Measurements from ENCODE around the gene INMT. TPM values are rescaled to one million over a fixed set of nuclear protein-coding genes. Genes with fewer than 3 reads are reported as not detected.
A peak's percentile ranks its signal among the peaks of the same experiment; 100 is the strongest.

INMT gene
- total RNA-seq, 2 experiments from 2014 or later, result 0.24 TPM; not detected in 1

- no peaks in the 10 kb centered on the region for H3K9me3 Mint-ChIP-seq
- H3K27me3 Mint-ChIP-seq (ENCODE audit: low read depth), result no peaks in the 10 kb centered on the region
- no peak overlapping the region for H3K27ac Mint-ChIP-seq
- peaks cover 29% of the 10 kb centered on the region for H3K4me1 Mint-ChIP-seq (ENCODE audit: low read depth)
- H3K36me3 Mint-ChIP-seq (ENCODE audit: low read depth), result no peaks in the 10 kb centered on the region
- no peak overlapping the region for H3K4me3 Mint-ChIP-seq
- intact Hi-C loops (cut with micrococcal nuclease), result loop anchor here (1.0 kb wide), 2 partner anchors 38 to 192 kb away; no protein-coding TSS in a partner anchor
- CTCF ChIA-PET, result interaction anchor here (0.6 to 6.2 kb wide), 42 partner anchors 9 to 576 kb away, joined by 3 to 81 read pairs (median 5); partner anchors contain the start of gene CRHR2
- DNase-seq, result peak; percentile 85
Measured at GRCh38 chr7:30740417-30741181, 11.3 kb upstream of the INMT start.

GRCh38 chr7:30741289-30741688, 10.6 kb upstream of the INMT start:
- Mint-ChIP-seq H3K4me3 (no peak overlapping the region), H3K27ac (no peak overlapping the region), H3K27me3 (ENCODE audit: low read depth) (no peaks in the 10 kb centered on the region), H3K36me3 (ENCODE audit: low read depth) (no peaks in the 10 kb centered on the region), H3K4me1 (ENCODE audit: low read depth) (peaks cover 29% of the 10 kb centered on the region), H3K9me3 (no peaks in the 10 kb centered on the region)
- intact Hi-C loops (cut with micrococcal nuclease), result no loop called here
- DNase-seq, result no peak
- CTCF ChIA-PET, result interaction anchor here (0.9 to 6.2 kb wide), 18 partner anchors 8 to 242 kb away, joined by 3 to 81 read pairs (median 10); partner anchors contain the start of gene CRHR2

- H3K36me3 Mint-ChIP-seq (ENCODE audit: low read depth), result no peaks in the 10 kb centered on the region
- H3K4me3 Mint-ChIP-seq, result no peak overlapping the region
- H3K4me1 Mint-ChIP-seq (ENCODE audit: low read depth), result peaks cover 15% of the 10 kb centered on the region
- no peaks in the 10 kb centered on the region for H3K27me3 Mint-ChIP-seq (ENCODE audit: low read depth)
- intact Hi-C loops (cut with micrococcal nuclease), result loop anchor here (1.0 kb wide), 1 partner anchor 231 kb away; no protein-coding TSS in a partner anchor
- no peaks in the 10 kb centered on the region for H3K9me3 Mint-ChIP-seq
- peak; percentile 25 for DNase-seq
- H3K27ac Mint-ChIP-seq, result no peak overlapping the region
- CTCF ChIA-PET, result interaction anchor here (6.2 kb wide), 1 partner anchor 61 kb away, joined by 67 read pairs; the partner anchor contains the start of gene CRHR2
Measured at GRCh38 chr7:30743371-30744074, 8.4 kb upstream of the INMT start.

- no peaks in the 10 kb centered on the region for H3K9me3 Mint-ChIP-seq
- H3K27ac Mint-ChIP-seq, result no peak overlapping the region
- H3K4me1 Mint-ChIP-seq (ENCODE audit: low read depth), result peaks cover 10% of the 10 kb centered on the region
- no peaks in the 10 kb centered on the region for H3K27me3 Mint-ChIP-seq (ENCODE audit: low read depth)
- no peak for DNase-seq
- no peak overlapping the region for H3K4me3 Mint-ChIP-seq
- no peaks in the 10 kb centered on the region for H3K36me3 Mint-ChIP-seq (ENCODE audit: low read depth)
- CTCF ChIA-PET, result no interaction called here
- intact Hi-C loops (cut with micrococcal nuclease), result no loop called here
Measured at GRCh38 chr7:30744075-30744417, 7.9 kb upstream of the INMT start.

DNA sequence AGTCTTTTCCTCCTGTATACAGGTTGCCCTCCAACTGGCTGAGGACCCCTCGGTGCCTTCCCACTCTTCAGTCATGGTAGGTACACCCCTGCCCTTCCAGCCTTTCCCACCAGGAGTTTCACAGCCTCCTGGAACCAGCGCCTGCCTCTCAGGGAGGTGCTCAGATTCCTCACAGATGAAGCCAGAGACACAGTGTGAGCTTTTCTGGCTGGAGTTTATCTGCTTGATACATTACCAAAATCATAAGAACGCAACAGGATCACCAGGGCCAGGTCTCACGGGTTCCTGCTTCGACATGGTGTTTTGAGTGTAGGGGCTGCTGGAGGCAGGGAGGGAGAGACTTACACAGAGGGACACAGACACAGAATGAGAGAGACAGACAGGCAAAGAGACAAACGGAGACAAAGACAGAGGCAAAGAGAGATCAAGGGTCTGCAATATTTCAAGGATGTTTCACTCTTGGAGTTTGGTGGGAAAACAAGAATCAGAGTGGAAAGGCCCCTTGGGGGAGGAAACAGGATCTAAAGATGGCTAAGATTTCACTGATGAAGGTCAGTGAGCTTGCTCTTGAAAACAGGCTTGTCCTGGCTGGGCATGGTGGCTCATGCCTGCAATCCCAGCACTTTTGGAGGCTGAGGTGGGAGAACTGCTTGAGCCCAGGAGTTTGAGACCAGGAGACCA, 6.5 kb upstream of the INMT start:
- no peak for DNase-seq
- no peaks in the 10 kb centered on the region for H3K36me3 Mint-ChIP-seq (ENCODE audit: low read depth)
- H3K9me3 Mint-ChIP-seq, result peaks cover 3% of the 10 kb centered on the region
- peaks cover 2% of the 10 kb centered on the region for H3K4me1 Mint-ChIP-seq (ENCODE audit: low read depth)
- H3K27ac Mint-ChIP-seq, result no peak overlapping the region
- intact Hi-C loops (cut with micrococcal nuclease), result no loop called here
- H3K4me3 Mint-ChIP-seq, result no peak overlapping the region
- CTCF ChIA-PET, result interaction anchor here (0.7 to 1.5 kb wide), 2 partner anchors 16 to 18 kb away, joined by 3 read pairs; no protein-coding TSS in a partner anchor
- H3K27me3 Mint-ChIP-seq (ENCODE audit: low read depth), result no peaks in the 10 kb centered on the region

- CTCF ChIA-PET, result interaction anchor here (2.9 kb wide), 1 partner anchor 10 kb away, joined by 15 read pairs; no protein-coding TSS in a partner anchor
- intact Hi-C loops (cut with micrococcal nuclease), result no loop called here
- Mint-ChIP-seq H3K27ac (no peak overlapping the region), H3K27me3 (ENCODE audit: low read depth) (no peaks in the 10 kb centered on the region), H3K4me1 (ENCODE audit: low read depth) (no peaks in the 10 kb centered on the region), H3K9me3 (peaks cover 3% of the 10 kb centered on the region), H3K4me3 (no peak overlapping the region), H3K36me3 (ENCODE audit: low read depth) (no peaks in the 10 kb centered on the region)
- no peak for DNase-seq
Measured at GRCh38 chr7:30750010-30750409, 1.9 kb upstream of the INMT start.

DNA sequence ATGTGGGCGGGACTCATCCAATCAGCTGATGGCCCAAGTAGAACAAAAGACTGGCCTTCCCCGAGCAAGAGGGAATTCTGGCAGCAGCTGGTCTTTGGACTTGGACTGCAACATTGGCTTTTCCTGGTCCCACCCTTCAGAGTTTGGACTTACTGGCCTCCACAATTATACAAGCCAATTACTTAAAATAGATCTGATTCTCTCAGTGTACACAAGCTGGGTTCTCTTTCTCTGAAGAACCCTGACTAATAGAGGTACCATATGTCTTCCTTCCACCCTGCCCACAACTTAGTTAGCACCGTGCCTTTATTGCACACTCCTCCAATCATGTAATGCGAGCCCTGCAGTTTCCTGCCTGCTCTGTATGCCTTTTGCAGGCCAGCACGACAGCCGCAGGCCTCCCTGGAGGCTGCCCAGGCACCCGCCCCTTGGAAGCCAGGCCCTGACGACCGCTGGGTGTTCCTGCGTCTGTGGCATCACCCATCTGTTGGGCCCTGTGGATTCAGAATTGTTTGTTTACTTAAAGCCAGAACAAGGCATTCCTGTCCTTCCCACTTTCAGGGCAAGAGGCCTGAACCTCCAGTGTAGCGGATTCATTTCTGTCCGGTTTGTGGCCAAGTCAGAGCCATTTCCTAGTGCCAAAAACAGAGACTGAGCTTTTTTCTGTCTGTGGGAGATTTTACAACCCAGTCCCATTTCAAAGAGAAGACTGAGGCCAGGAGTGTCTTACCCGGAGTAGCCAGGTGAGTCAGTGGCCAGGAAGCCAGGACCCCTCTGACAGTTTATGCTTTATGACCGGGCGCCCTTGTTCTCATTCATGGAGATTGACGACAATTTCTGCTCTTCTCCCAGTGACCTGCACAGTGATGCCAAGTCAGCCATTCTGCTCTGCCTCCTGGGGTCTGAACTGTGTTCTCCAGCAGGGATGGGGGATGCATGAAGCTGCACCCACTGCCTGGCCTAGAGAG, 968 bp upstream of the INMT start:
- Mint-ChIP-seq H3K9me3 (peaks cover 3% of the 10 kb centered on the region), H3K27ac (no peak overlapping the region), H3K4me1 (ENCODE audit: low read depth) (no peaks in the 10 kb centered on the region), H3K27me3 (ENCODE audit: low read depth) (no peaks in the 10 kb centered on the region), H3K4me3 (no peak overlapping the region), H3K36me3 (ENCODE audit: low read depth) (no peaks in the 10 kb centered on the region)
- no peak for DNase-seq
- intact Hi-C loops (cut with micrococcal nuclease), result no loop called here
- CTCF ChIA-PET, result interaction anchor here (0.5 to 2.9 kb wide), 2 partner anchors 11 to 32 kb away, joined by 3 to 15 read pairs; no protein-coding TSS in a partner anchor

DNA sequence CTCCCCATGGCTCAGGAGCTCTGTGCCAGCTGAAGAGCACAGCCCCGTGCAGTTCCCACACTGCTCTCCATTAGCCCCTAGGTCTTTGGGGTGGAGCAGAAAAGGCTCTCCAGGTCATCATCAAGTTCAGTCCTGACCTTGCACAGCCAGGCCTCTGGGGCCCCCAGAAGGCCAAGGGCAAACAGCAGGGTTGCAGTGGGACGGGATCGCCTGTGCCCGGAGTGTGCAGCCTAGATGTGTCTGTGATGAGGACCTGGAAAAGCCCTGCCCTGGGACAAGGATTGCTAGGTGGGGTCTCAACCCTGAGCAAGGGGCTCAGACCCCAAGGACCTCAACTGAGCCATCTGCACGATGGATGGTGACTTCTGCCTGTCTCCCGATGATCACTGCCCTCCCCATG, 549 bp downstream of the INMT start:
- intact Hi-C loops (cut with micrococcal nuclease), result no loop called here

GRCh38 chr7:30752979-30753378, 1.0 kb downstream of the INMT start:
- H3K36me3 Mint-ChIP-seq (ENCODE audit: low read depth), result no peaks in the 10 kb centered on the region
- CTCF ChIA-PET, result no interaction called here

More for the DNA sequence above, 549 bp downstream of the INMT start:
- no peak for DNase-seq
- Mint-ChIP-seq H3K4me1 (ENCODE audit: low read depth) (no peaks in the 10 kb centered on the region), H3K9me3 (peaks cover 3% of the 10 kb centered on the region), H3K27me3 (ENCODE audit: low read depth) (no peaks in the 10 kb centered on the region), H3K4me3 (no peak overlapping the region), H3K27ac (no peak overlapping the region), H3K36me3 (ENCODE audit: low read depth) (no peaks in the 10 kb centered on the region)
- CTCF ChIA-PET, result no interaction called here

GRCh38 chr7:30754315-30754877, 2.5 kb downstream of the INMT start:
- Mint-ChIP-seq H3K4me3 (no peak overlapping the region), H3K27ac (no peak overlapping the region), H3K9me3 (peaks cover 3% of the 10 kb centered on the region), H3K36me3 (ENCODE audit: low read depth) (no peaks in the 10 kb centered on the region), H3K27me3 (ENCODE audit: low read depth) (peaks cover 3% of the 10 kb centered on the region), H3K4me1 (ENCODE audit: low read depth) (no peaks in the 10 kb centered on the region)
- DNase-seq, result no peak
- CTCF ChIA-PET, result no interaction called here
- intact Hi-C loops (cut with micrococcal nuclease), result no loop called here

More at GRCh38 chr7:30752979-30753378, 1.0 kb downstream of the INMT start:
- DNase-seq, result no peak
- peaks cover 3% of the 10 kb centered on the region for H3K9me3 Mint-ChIP-seq
- H3K27ac Mint-ChIP-seq, result no peak overlapping the region
- intact Hi-C loops (cut with micrococcal nuclease), result no loop called here
- no peaks in the 10 kb centered on the region for H3K4me1 Mint-ChIP-seq (ENCODE audit: low read depth)
- peaks cover 2% of the 10 kb centered on the region for H3K27me3 Mint-ChIP-seq (ENCODE audit: low read depth)
- no peak overlapping the region for H3K4me3 Mint-ChIP-seq

DNA sequence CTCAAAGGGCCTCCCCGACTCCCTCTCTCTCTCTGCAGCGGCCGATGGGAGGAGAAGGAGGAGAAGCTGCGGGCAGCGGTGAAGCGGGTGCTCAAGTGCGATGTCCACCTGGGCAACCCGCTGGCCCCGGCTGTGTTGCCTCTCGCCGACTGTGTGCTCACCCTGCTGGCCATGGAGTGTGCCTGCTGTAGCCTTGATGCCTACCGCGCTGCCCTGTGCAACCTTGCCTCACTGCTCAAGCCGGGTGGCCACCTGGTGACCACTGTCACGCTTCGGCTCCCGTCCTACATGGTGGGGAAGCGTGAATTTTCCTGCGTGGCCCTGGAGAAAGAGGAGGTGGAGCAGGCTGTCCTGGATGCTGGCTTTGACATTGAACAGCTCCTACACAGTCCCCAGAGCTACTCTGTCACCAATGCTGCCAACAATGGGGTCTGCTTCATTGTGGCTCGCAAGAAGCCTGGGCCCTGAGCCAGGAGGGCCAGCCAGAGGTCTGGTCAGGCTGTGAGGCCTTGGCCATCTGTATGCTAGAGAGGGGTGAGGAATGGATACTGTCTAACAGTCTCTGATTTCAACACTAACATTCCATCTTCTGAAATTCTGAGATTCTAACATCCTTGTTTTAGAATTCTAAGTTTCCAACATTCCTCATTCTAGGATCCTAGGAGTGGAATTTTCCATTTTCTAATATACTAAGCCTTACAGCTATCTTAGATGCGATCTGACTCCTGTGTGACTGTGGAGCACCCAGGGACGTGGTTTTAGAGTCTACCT, 3.6 kb downstream of the INMT start:
- intact Hi-C loops (cut with micrococcal nuclease), result no loop called here

More for the DNA sequence above, 3.6 kb downstream of the INMT start:
- Mint-ChIP-seq H3K4me1 (ENCODE audit: low read depth) (no peaks in the 10 kb centered on the region), H3K9me3 (no peaks in the 10 kb centered on the region), H3K27me3 (ENCODE audit: low read depth) (peaks cover 7% of the 10 kb centered on the region), H3K4me3 (no peak overlapping the region), H3K27ac (no peak overlapping the region), H3K36me3 (ENCODE audit: low read depth) (no peaks in the 10 kb centered on the region)
- no peak for DNase-seq
- CTCF ChIA-PET, result no interaction called here

Measured in activated naive CD4-positive, alpha-beta T cell treated with anti-CD3 and anti-CD28 coated beads for 36 hours (primary cell).